ENCODE data around the gene SH3GL1.

Gene SH3GL1

GRCh38 chr19:4313847-4314490, 86.4 kb downstream of the SH3GL1 start:
- Histone ChIP-seq H3K27ac (ENCODE audit: low read length) (no peak overlapping the region), H3K9ac (ENCODE audit: low read length) (no peak overlapping the region), H3K27me3 (replicated peaks; ENCODE audit: insufficient read depth, low read length) (peaks cover 59% of the 10 kb centered on the region), H2AFZ (ENCODE audit: low read length) (no peak overlapping the region), H3K4me3 (ENCODE audit: low read length) (no peak overlapping the region), H3K9me2 (replicated peaks; ENCODE audit: insufficient read depth, low read length) (no peaks in the 10 kb centered on the region), H3K79me2 (ENCODE audit: low read length) (no peaks in the 10 kb centered on the region), H3F3A (ENCODE audit: insufficient read depth, low read length) (no peaks in the 10 kb centered on the region), H4K20me1 (ENCODE audit: insufficient read depth, low read length) (no peaks in the 10 kb centered on the region), H3K4me1 (ENCODE audit: low read length) (no peaks in the 10 kb centered on the region), H3K36me3 (replicated peaks; ENCODE audit: insufficient read depth, low read length) (no peaks in the 10 kb centered on the region), H3K9me3 (replicated peaks; ENCODE audit: insufficient read depth, low read length) (no peaks in the 10 kb centered on the region), H3K4me2 (ENCODE audit: low read depth, low read length) (no peak overlapping the region)
- no peak for TF ChIP-seq EZH2phosphoT487 (IDR thresholded peaks at IDR 0.05; ENCODE audit: low read length)
- no peak for TF ChIP-seq CTCF (IDR thresholded peaks at IDR 0.05; ENCODE audit: low read length)
- TF ChIP-seq EZH2 (optimal IDR thresholded peaks at IDR 0.05; ENCODE audit: low read depth, low read length): no peak
- no peak for DNase-seq
